Keratinocyte (primary cell): ENCODE results near the gene ACBD6. TPM values are rescaled to one million over a fixed set of nuclear protein-coding genes. Genes with fewer than 3 reads are reported as not detected.
A peak's percentile ranks its signal among the peaks of the same experiment; 100 is the strongest.

ENCODE experiments used
- DNase-seq: peaks from one replicate; pipeline ENCODE4 v3.0.0-alpha.2; 2011; ENCODE audit warnings: low read depth, missing footprints, low spot score
- FAIRE-seq: peaks from 2 replicates; lab custom pipeline; 2011; peaks lifted over from hg19 to GRCh38; lab: Jason Lieb, UNC
- H2AFZ ChIP-seq: 2 replicates; pipeline ENCODE4 v1.6.0; 2012; ENCODE audit warnings: low read length, control low read depth, inconsistent platforms; ENCODE audit not compliant: control insufficient read depth
- H3K27ac ChIP-seq: 2 replicates; pipeline ENCODE4 v1.5.1; 2011; ENCODE audit warnings: low read length; ENCODE audit not compliant: control insufficient read depth, insufficient read depth
- H3K27me3 ChIP-seq: 3 replicates; pipeline ENCODE4 v1.6.0; 2011; ENCODE audit warnings: low read length; ENCODE audit not compliant: control insufficient read depth, insufficient read depth; ENCODE audit errors: extremely low read depth
- H3K36me3 ChIP-seq, 2 experiments: 2 replicates in 1 of 2; 3 replicates in 1 of 2; pipeline ENCODE4 v1.5.1; 2011; ENCODE audit warnings: low read length in 2 of 2, mild to moderate bottlenecking in 1 of 2; ENCODE audit not compliant: control insufficient read depth in 2 of 2, insufficient read depth in 2 of 2; ENCODE audit errors: extremely low read depth in 1 of 2
- H3K4me1 ChIP-seq: 3 replicates; pipeline ENCODE4 v1.5.1; 2011; ENCODE audit warnings: low read length; ENCODE audit not compliant: control insufficient read depth, insufficient read depth; ENCODE audit errors: extremely low read depth
- H3K4me2 ChIP-seq: 3 replicates; pipeline ENCODE4 v1.6.0; 2011; ENCODE audit warnings: low read depth, low read length; ENCODE audit not compliant: control insufficient read depth, insufficient read depth; ENCODE audit errors: extremely low read depth
- H3K4me3 ChIP-seq, 3 experiments: fragments of 200-600 bp in 1 of 3; sonication (generic) in 1 of 3; 2 replicates in 2 of 3; 3 replicates in 1 of 3; pipeline ENCODE4 v1.5.1; 2011 to 2016; ENCODE audit warnings: low read length in 3 of 3, mild to moderate bottlenecking in 3 of 3, control low read depth in 2 of 3, inconsistent platforms in 1 of 3, low read depth in 1 of 3, mixed read lengths in 1 of 3, mixed run types in 1 of 3, moderate library complexity in 1 of 3; ENCODE audit not compliant: control insufficient read depth in 2 of 3, insufficient read depth in 2 of 3; ENCODE audit errors: extremely low read depth in 1 of 3
- H3K79me2 ChIP-seq: 2 replicates; pipeline ENCODE4 v1.6.0; 2012; ENCODE audit warnings: low read length; ENCODE audit not compliant: control insufficient read depth, insufficient read depth
- H3K9ac ChIP-seq: 3 replicates; pipeline ENCODE4 v1.6.0; 2011; ENCODE audit warnings: low read length; ENCODE audit not compliant: control insufficient read depth, insufficient read depth; ENCODE audit errors: extremely low read depth
- H3K9me1 ChIP-seq: 3 replicates; pipeline ENCODE4 v1.6.0; 2011; ENCODE audit warnings: low read length; ENCODE audit not compliant: control insufficient read depth, insufficient read depth; ENCODE audit errors: extremely low read depth
- H3K9me3 ChIP-seq: 2 replicates; pipeline ENCODE4 v1.5.1; 2012; ENCODE audit warnings: low read depth, low read length; ENCODE audit not compliant: control insufficient read depth
- H4K20me1 ChIP-seq: 3 replicates; pipeline ENCODE4 v1.6.0; 2011; ENCODE audit warnings: low read length; ENCODE audit not compliant: control insufficient read depth, insufficient read depth; ENCODE audit errors: extremely low read depth
- CTCF ChIP-seq, 3 experiments: IDR thresholded peaks in 1 of 3; conservative IDR thresholded peaks in 1 of 3; optimal IDR thresholded peaks in 1 of 3; 2 replicates in 2 of 3; 3 replicates in 1 of 3; pipeline versions ENCODE3 to v1.5.1; 2011; ENCODE audit warnings: low read length in 3 of 3, mild to moderate bottlenecking in 3 of 3, moderate library complexity in 2 of 3, control low read depth in 1 of 3, inconsistent platforms in 1 of 3; ENCODE audit not compliant: insufficient read depth in 2 of 3; ENCODE audit errors: extremely low read depth in 1 of 3
- EZH2 ChIP-seq: IDR thresholded peaks from one replicate; pipeline ENCODE4 v1.6.1; 2012; ENCODE audit warnings: inconsistent platforms, mild to moderate bottlenecking, low read length, moderate library complexity
- dilution Hi-C: fragments of 300-500 bp; cut with MboI; formaldehyde crosslinking; loops from one replicate; pipeline ENCODE4 v1.7.0; 2020; ENCODE audit warnings: low sequenced_read_pairs; ENCODE audit not compliant: extremely low pct_ligation_motif_present
- polyA plus RNA-seq, 5 experiments: library from polyadenylated mRNA; depleted of rRNA in 3 of 5; stranded (reverse) in 3 of 5; stranded (forward) in 1 of 5; unstranded in 1 of 5; fragments of >200 nt; gene quantifications; 1 replicate in 1 of 5; 2 replicates in 3 of 5; 3 replicates in 1 of 5; pipeline versions ENCODE4 v1.2.1 to v1.2.3, GENCODE V29; 2011 to 2012; ENCODE audit warnings: missing spikeins in 2 of 5, low read depth in 1 of 5, low replicate concordance in 1 of 5
- small RNA-seq, 3 experiments: library from RNA; depleted of rRNA; stranded (forward); fragments of <200 nt; gene quantifications; one replicate each; pipeline ENCODE3, GENCODE V24; 2012; ENCODE audit warnings: low read depth in 3 of 3, low replicate concordance in 1 of 3; ENCODE audit not compliant: insufficient read length in 3 of 3

The ACBD6 gene
- polyA plus RNA-seq, 1 donor (not counting 4 experiments of a cell fraction or from before 2014, with no cell fraction given) = 47.5 TPM

GRCh38 chr1:180239145-180240096 lies 263.0 kb downstream of the ACBD6 start:
- no peak overlapping the region for H3K27ac ChIP-seq
- no peaks in the 10 kb centered on the region for H3K79me2 ChIP-seq
- no peaks in the 10 kb centered on the region for H3K9me1 ChIP-seq
- peaks cover 4% of the 10 kb centered on the region for H3K4me1 ChIP-seq
- no peak overlapping the region for H3K4me3 ChIP-seq
- H3K36me3 ChIP-seq = no peaks in the 10 kb centered on the region
- TF ChIP-seq EZH2 (peak; percentile 23), CTCF (optimal IDR thresholded peaks at IDR 0.05 in 1 of 3, IDR thresholded peaks at IDR 0.05 in 1 of 3, conservative IDR thresholded peaks at IDR 0.05 in 1 of 3; ENCODE audit: extremely low read depth in 1 of 3, insufficient read depth in 2 of 3, low read length in 3 of 3) (no peak)
- no peaks in the 10 kb centered on the region for H4K20me1 ChIP-seq
- dilution Hi-C loops = no loop called here
- H3K9me3 ChIP-seq = no peaks in the 10 kb centered on the region
- no peak overlapping the region for H3K9ac ChIP-seq
- H3K27me3 ChIP-seq = peaks cover 79% of the 10 kb centered on the region
- no peak overlapping the region for H2AFZ ChIP-seq
- no peak for DNase-seq
- no peak overlapping the region for H3K4me2 ChIP-seq
- FAIRE-seq = no peak

- no peak overlapping the region for H2AFZ ChIP-seq
- dilution Hi-C loops = no loop called here
- no peaks in the 10 kb centered on the region for H3K79me2 ChIP-seq
- no peaks in the 10 kb centered on the region for H3K9me1 ChIP-seq
- H3K9ac ChIP-seq = no peak overlapping the region
- H3K27ac ChIP-seq = no peak overlapping the region
- H3K36me3 ChIP-seq = no peaks in the 10 kb centered on the region
- DNase-seq (no peak), FAIRE-seq (no peak)
- no peaks in the 10 kb centered on the region for H3K9me3 ChIP-seq
- peaks cover 85% of the 10 kb centered on the region for H3K27me3 ChIP-seq
- peaks cover 4% of the 10 kb centered on the region for H3K4me1 ChIP-seq
- no peak overlapping the region for H3K4me2 ChIP-seq
- H4K20me1 ChIP-seq = no peaks in the 10 kb centered on the region
- no peak overlapping the region for H3K4me3 ChIP-seq
- TF ChIP-seq CTCF (optimal IDR thresholded peaks at IDR 0.05 in 1 of 3, IDR thresholded peaks at IDR 0.05 in 1 of 3, conservative IDR thresholded peaks at IDR 0.05 in 1 of 3; ENCODE audit: extremely low read depth in 1 of 3, insufficient read depth in 2 of 3, low read length in 3 of 3) = no peak
- TF ChIP-seq EZH2 = no peak
These were observed 263.7 kb downstream of the ACBD6 start for GRCh38 chr1:180238675-180239074.

Small RNAs within 50 kb of the gene (small RNA-seq; reads per million reads assigned to genes)
- gene MIR3121 = 0 reads per million in 3 experiments
- gene RF00019 = 0 reads per million in 3 experiments

Other genes with a start within 250 kb of the ACBD6 start
- not detected in 3 replicates for gene OVAAL, start 56.4 kb upstream of the ACBD6 start, polyA plus RNA-seq
- gene XPR1, start 129.4 kb upstream of the ACBD6 start, polyA plus RNA-seq = 22.7 to 40.0 TPM (median 31.1 TPM) in 3 replicates